Omental fat pad (tissue), 4 donors: Measurements from ENCODE around the gene CYP4Z1. TPM values are rescaled to one million over a fixed set of nuclear protein-coding genes. Genes with fewer than 3 reads are reported as not detected.
"Not testable (repeated sequence)": the region's sequence is repeated elsewhere in the genome, so short reads cannot be mapped to it uniquely, and the experiment has no call there.

ENCODE experiments used
- ATAC-seq: fragments of 150-250 bp; one replicate; pipeline ENCODE4 v1.9.1; 2016; ENCODE audit warnings: mild to moderate bottlenecking, moderate library complexity; ENCODE audit not compliant: low FRiP score
- DNase-seq: peaks from one replicate; pipeline ENCODE4 v3.0.0-alpha.2; 2019; ENCODE audit warnings: low spot score
- CTCF ChIP-seq, 3 donors: fragments of 450-650 bp; IDR thresholded peaks; one replicate each; pipeline ENCODE4 v1.5.1; 2016 to 2017; ENCODE audit warnings: antibody characterized with exemption in 3 of 3, mild to moderate bottlenecking in 3 of 3, moderate library complexity in 2 of 3
- total RNA-seq, 4 donors: library from RNA; depleted of rRNA; stranded (reverse); fragments of >200 nt; gene quantifications; one replicate each; pipeline ENCODE4 v1.1.0, GENCODE V29; 2016

The CYP4Z1 gene
- total RNA-seq, 4 donors from 2014 or later, result 2.5 to 14.0 (median 4.8) TPM

DNA sequence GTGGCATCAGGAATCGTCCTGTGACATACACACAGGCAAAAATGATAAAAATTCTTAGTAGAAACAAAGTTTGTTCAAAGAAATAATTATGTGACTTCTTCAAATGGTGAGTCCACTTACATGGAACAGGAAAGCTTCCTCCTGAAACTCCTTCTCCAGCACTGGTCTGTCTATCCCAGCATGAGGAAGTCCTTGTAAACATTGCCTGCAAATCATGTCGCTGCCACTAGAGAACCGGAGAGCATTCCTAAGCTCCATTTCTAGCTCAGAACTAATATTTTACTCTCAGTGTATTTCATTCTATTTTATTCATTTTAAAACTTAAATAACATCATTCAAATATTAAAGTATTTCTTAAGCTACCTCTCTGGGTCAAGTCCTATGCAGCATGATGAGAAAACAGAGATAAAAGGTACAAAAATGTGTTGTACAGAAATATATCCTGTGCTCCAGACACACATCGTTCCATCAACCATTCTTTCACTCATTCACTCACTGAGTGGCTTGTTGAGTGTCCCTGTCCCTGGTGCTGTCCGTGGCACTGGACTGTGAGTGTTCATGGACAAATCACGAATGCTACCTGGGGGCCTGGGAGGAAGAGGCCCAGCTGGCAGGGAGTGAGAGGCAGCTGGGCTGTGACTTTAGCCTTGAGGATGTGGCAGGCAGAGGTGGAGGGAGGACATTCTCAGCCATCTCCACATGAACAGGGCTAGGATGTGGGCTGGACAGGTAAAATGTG is 80.2 kb downstream of the CYP4Z1 start:
- ATAC-seq, result no peak
- no peak for TF ChIP-seq CTCF (IDR thresholded peaks at IDR 0.05)
- DNase-seq, result no peak

- ATAC-seq, DNase-seq: not testable (repeated sequence)
These were observed 82.1 kb downstream of the CYP4Z1 start for GRCh38 chr1:47149162-47149561.

DNA sequence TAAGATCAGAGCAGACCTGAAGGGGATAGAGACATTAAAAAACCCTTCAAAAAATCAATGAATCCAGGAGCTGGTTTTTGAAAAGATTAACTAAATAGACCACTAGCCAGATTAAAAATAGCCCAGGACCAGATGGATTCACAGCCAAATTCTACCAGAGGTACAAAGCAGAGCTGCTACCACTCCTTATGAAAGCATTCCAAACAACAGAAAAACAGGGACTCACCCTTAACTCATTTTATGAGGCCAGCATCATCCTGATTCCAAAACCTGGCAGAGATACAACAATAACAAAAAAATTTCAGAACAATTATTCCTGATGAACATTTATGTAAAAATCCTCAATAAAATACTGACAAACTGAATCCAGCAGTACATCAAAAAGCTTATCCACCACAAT is 89.4 kb downstream of the CYP4Z1 start:
- ATAC-seq, DNase-seq: not testable (repeated sequence)

DNA sequence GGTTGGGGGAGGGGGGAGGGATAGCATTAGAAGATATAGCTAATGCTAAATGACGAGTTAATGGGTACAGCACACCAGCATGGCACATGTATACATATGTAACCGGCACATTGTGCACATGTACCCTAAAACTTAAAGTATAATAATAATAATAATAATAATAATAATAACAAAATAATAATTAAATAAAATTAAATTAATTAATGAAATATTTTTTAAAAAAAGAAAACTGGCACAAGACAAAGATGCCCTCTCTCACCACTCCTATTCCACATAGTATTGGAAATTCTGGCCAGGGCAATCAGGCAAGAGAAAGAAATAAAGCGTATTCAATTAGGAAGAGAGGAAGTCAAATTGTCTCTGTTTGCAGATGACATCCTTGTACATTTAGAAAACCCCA is 90.9 kb downstream of the CYP4Z1 start:
- not testable (repeated sequence) for ATAC-seq, DNase-seq

DNA sequence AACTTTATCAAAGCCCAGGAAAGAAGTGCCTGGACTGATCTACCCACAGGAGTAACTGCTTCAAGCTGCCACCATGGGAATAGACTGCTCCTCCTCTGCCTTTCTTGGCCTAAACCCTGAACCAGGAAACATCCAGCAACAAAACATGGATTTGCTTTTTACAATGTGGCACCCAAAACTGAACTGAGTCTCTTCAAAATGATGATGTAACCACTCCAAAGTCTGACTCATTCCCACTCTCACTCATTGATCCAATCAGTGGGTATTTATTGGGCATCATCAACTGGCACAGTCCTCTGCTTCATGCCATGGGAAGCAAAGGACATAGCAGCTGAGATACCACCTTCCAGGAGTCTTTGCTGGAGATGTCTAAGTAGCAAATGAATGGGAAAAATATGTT is 93.7 kb downstream of the CYP4Z1 start:
- no peak for TF ChIP-seq CTCF (IDR thresholded peaks at IDR 0.05)
- ATAC-seq (no peak), DNase-seq (no peak)

GRCh38 chr1:47161298-47162040 is 94.4 kb downstream of the CYP4Z1 start:
- DNase-seq (no peak), ATAC-seq (no peak)
- no peak for TF ChIP-seq CTCF (IDR thresholded peaks at IDR 0.05)

DNA sequence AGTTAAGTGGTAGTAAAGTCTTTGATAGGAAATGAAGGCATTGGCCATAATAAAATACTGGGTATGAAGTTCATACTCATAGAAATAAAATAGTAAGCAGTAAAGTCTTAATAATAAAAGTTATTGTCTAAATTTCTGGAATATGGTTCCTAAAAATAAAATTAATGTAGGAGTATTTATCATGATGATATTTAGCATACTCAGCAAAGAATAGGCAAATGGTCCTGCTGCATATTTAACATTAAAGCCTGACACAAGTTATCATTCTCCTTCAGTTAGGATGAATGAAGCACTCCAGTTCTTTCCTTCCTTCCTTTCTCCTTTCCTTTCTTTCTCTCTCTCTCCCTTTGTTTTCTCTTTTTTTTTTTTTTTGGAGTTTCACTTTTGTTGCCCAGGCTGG is 97.5 kb downstream of the CYP4Z1 start:
- no peak for DNase-seq
- no peak for ATAC-seq

More for the DNA sequence above, 97.5 kb downstream of the CYP4Z1 start:
- no peak for TF ChIP-seq CTCF (IDR thresholded peaks at IDR 0.05)

Other genes starting within 250 kb of the CYP4Z1 start
- gene CYP4A11, start 125.8 kb upstream of the CYP4Z1 start, total RNA-seq, result under 1 TPM in 1 of 4 donors, not detected in 3; 0.79 TPM
- gene CYP4X1, start 43.6 kb upstream of the CYP4Z1 start, total RNA-seq, result 10 to 100 TPM in 3 of 4 donors, 1 to 10 TPM in 1; 6.5 to 46.0 (median 16.3) TPM
- 1 to 10 TPM in 2 of 4 donors, under 1 TPM in 2; 0.72 to 5.8 (median 0.97) TPM for gene CYP4A22, start 70.2 kb downstream of the CYP4Z1 start, total RNA-seq
- 100 to 1,000 TPM in 1 of 4 donors, 10 to 100 TPM in 2, 1 to 10 TPM in 1; 2.8 to 131 (median 25.3) TPM for gene PDZK1IP1, start 122.8 kb downstream of the CYP4Z1 start, total RNA-seq
- 10 to 100 TPM in 1 of 4 donors, 1 to 10 TPM in 3; 2.4 to 21.1 (median 5.1) TPM for gene TAL1, start 165.0 kb downstream of the CYP4Z1 start, total RNA-seq
- 1 to 10 TPM; 1.0 to 2.2 (median 1.3) TPM for gene STIL, start 246.9 kb downstream of the CYP4Z1 start, total RNA-seq